HepG2 (cell line): ENCODE results near the gene SF3B6. TPM values are rescaled to one million over a fixed set of nuclear protein-coding genes. Genes with fewer than 3 reads are reported as not detected.

Experiments
- ELF1 ChIP-seq: sonication (generic); formaldehyde crosslinking; IDR thresholded peaks from 2 replicates; pipeline ENCODE4 v1.4.0; 2020; ENCODE audit warnings: missing genetic modification reagents
- FOXM1 ChIP-seq: sonication (generic); formaldehyde crosslinking; IDR thresholded peaks from 2 replicates; pipeline ENCODE4 v1.5.0; 2020; ENCODE audit warnings: missing genetic modification reagents
- GATA4 ChIP-seq: sonication (generic); IDR thresholded peaks from 2 replicates; pipeline ENCODE4 v1.6.1; 2016; ENCODE audit warnings: antibody characterized with exemption, low read depth, borderline replicate concordance
- IKZF4 ChIP-seq: sonication (generic); formaldehyde crosslinking; IDR thresholded peaks from 2 replicates; pipeline ENCODE4 v1.5.1; 2020; ENCODE audit warnings: borderline replicate concordance, mild to moderate bottlenecking, low read depth, missing genetic modification reagents; ENCODE audit errors: not compliant biosample characterization
- IRF2 ChIP-seq: IDR thresholded peaks from 2 replicates; pipeline ENCODE4 v1.6.1; 2018; ENCODE audit warnings: missing genetic modification reagents, missing compliant biosample characterization
- NFE2L2 ChIP-seq: fragments of 150-350 bp; IDR thresholded peaks from 2 replicates; pipeline ENCODE4 v1.6.1; 2014; ENCODE audit warnings: low read length
- RARA ChIP-seq: IDR thresholded peaks from 2 replicates; pipeline ENCODE4 v1.6.1; 2016; ENCODE audit warnings: missing genetic modification reagents, missing compliant biosample characterization
- TBX2 ChIP-seq: sonication (generic); formaldehyde crosslinking; IDR thresholded peaks from 2 replicates; pipeline ENCODE4 v1.5.0; 2020; ENCODE audit warnings: missing genetic modification reagents, mild to moderate bottlenecking, borderline replicate concordance
- TCF7 ChIP-seq: sonication (generic); IDR thresholded peaks from 2 replicates; pipeline ENCODE4 v1.6.1; 2016; ENCODE audit warnings: antibody characterized with exemption, low read depth
- TOPORS ChIP-seq: sonication (generic); formaldehyde crosslinking; IDR thresholded peaks from 2 replicates; pipeline ENCODE4 v1.8.0; 2023; ENCODE audit warnings: mild to moderate bottlenecking, missing genetic modification reagents
- ZNF253 ChIP-seq: sonication (generic); formaldehyde crosslinking; IDR thresholded peaks from 2 replicates; pipeline ENCODE4 v1.8.0; 2022; ENCODE audit warnings: mild to moderate bottlenecking, missing genetic modification reagents, borderline replicate concordance
- ZNF598 ChIP-seq: sonication (generic); formaldehyde crosslinking; IDR thresholded peaks from 2 replicates; pipeline ENCODE4 v1.5.1; 2020; ENCODE audit warnings: mild to moderate bottlenecking, missing genetic modification reagents, borderline replicate concordance
- ZNF724P ChIP-seq: sonication (generic); formaldehyde crosslinking; IDR thresholded peaks from 2 replicates; pipeline ENCODE4 v1.8.0; 2022; ENCODE audit warnings: missing genetic modification reagents, borderline replicate concordance
- ZNF773 ChIP-seq: sonication (generic); formaldehyde crosslinking; IDR thresholded peaks from 2 replicates; pipeline ENCODE4 v1.4.0; 2020; ENCODE audit warnings: missing genetic modification reagents, borderline replicate concordance
- polyA plus RNA-seq, 8 experiments: library from polyadenylated mRNA; depleted of rRNA in 3 of 8; stranded (reverse) in 7 of 8; unstranded in 1 of 8; fragments of >200 nt; fragmentation: Illumina TruSeq in 4 of 8; extraction: Trizol in 4 of 8; gene quantifications; 2 replicates each; pipeline versions ENCODE4 v1.2.1 to v1.2.3, GENCODE V29; 2011 to 2016; ENCODE audit warnings: low read depth in 4 of 8, missing spikeins in 1 of 8, mixed read lengths in 1 of 8; ENCODE audit not compliant: insufficient read depth in 1 of 8
- total RNA-seq, 5 experiments: library from RNA; depleted of rRNA; stranded (reverse); fragments of >200 nt; fragmentation: Illumina TruSeq; extraction: Trizol; gene quantifications; 2 replicates each; pipeline ENCODE4 v1.2.3, GENCODE V29; 2016; ENCODE audit warnings: low read depth in 1 of 5
- TF ChIP-seq, protein P1 (sequence below): sonication (generic); formaldehyde crosslinking; IDR thresholded peaks from 2 replicates; pipeline ENCODE4 v1.4.0; 2020; ENCODE audit warnings: missing genetic modification reagents
- TF ChIP-seq, protein P2 (sequence below): sonication (generic); formaldehyde crosslinking; IDR thresholded peaks from 2 replicates; pipeline ENCODE4 v1.8.0; 2022; ENCODE audit warnings: mild to moderate bottlenecking, missing genetic modification reagents; ENCODE audit not compliant: insufficient replicate concordance
- TF ChIP-seq, protein P3 (sequence below): sonication (generic); formaldehyde crosslinking; IDR thresholded peaks from 2 replicates; pipeline ENCODE4 v1.5.0; 2020; ENCODE audit warnings: missing genetic modification reagents
- TF ChIP-seq, protein P4 (sequence below): sonication (generic); formaldehyde crosslinking; IDR thresholded peaks from 2 replicates; pipeline ENCODE4 v1.5.1; 2020; ENCODE audit warnings: mild to moderate bottlenecking, missing genetic modification reagents
- TF ChIP-seq, protein P5 (sequence below): sonication (generic); formaldehyde crosslinking; IDR thresholded peaks from 2 replicates; pipeline ENCODE4 v1.4.0; 2020; ENCODE audit warnings: mild to moderate bottlenecking, low read depth, missing genetic modification reagents

The SF3B6 gene
- total and polyA plus RNA-seq, 2 of the 13 experiments (the other 11 are each of a cell fraction or from before 2014, with no cell fraction given): 177 to 182 TPM

DNA sequence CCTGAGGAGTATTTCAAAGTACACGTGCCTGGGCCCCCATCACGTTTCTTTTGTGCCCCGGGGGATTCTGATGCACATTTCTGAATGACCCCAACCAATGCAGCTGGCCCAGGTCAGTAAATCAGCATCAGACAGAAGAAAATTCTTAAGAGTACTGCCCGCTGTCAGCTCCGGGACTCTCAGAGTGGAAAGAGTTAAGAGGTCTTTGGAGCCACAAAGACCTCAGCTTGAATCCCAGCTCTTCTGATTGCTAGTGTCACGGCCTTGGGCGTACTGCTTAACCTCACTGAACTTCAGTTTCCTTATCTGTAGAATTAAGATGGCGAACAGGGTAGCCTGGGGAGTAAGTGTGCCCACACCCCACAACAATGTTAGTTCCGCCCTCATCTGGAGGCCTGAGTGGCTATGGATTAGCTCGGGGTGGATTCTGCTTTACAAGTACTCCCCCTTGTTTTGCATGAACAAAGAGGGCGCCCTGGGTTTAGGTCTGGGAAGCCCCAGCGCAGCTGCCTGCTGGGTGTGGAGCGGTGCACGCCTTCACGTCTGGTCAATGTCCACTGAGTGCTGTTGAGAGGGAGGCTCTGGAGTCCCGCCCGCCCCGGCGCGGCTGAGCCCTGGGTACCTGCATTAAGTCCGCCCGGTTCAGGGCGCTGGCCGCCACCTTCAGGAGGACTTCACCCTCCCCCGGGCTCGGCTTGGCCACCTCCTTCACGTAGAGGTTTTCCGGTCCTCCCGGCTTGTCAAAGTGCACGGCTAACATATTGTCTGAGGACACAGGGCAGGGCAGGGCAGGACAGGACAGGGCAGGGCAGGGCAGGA lies 7.7 kb upstream of the SF3B6 start (continued):
- TF ChIP-seq, protein P1, sequence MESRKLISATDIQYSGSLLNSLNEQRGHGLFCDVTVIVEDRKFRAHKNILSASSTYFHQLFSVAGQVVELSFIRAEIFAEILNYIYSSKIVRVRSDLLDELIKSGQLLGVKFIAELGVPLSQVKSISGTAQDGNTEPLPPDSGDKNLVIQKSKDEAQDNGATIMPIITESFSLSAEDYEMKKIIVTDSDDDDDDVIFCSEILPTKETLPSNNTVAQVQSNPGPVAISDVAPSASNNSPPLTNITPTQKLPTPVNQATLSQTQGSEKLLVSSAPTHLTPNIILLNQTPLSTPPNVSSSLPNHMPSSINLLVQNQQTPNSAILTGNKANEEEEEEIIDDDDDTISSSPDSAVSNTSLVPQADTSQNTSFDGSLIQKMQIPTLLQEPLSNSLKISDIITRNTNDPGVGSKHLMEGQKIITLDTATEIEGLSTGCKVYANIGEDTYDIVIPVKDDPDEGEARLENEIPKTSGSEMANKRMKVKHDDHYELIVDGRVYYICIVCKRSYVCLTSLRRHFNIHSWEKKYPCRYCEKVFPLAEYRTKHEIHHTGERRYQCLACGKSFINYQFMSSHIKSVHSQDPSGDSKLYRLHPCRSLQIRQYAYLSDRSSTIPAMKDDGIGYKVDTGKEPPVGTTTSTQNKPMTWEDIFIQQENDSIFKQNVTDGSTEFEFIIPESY (CRISPR knock-in tag): no peak; the same call in 1 of the 2 replicates
- TF ChIP-seq ELF1 (CRISPR knock-in tag) (peak; percentile 45; the same call in 1 of the 2 replicates), TOPORS (CRISPR knock-in tag) (no peak), IKZF4 (CRISPR knock-in tag) (peak; percentile 78), ZNF773 (CRISPR knock-in tag) (no peak; the same call in 1 of the 2 replicates), RARA (no peak; the same call in 1 of the 2 replicates), ZNF724P (peak; percentile 94), IRF2 (CRISPR knock-in tag) (peak; percentile 69; the same call in 1 of the 2 replicates), GATA4 (0 out of 2 replicates have a peak, but pooled peaks have one; percentile 7), NFE2L2 (no peak), ZNF598 (CRISPR knock-in tag) (peak; percentile 91), TBX2 (CRISPR knock-in tag) (peak; percentile 89), ZNF253 (CRISPR knock-in tag) (no peak), FOXM1 (CRISPR knock-in tag) (no peak), TCF7 (peak; percentile 37)
- TF ChIP-seq, protein P2, sequence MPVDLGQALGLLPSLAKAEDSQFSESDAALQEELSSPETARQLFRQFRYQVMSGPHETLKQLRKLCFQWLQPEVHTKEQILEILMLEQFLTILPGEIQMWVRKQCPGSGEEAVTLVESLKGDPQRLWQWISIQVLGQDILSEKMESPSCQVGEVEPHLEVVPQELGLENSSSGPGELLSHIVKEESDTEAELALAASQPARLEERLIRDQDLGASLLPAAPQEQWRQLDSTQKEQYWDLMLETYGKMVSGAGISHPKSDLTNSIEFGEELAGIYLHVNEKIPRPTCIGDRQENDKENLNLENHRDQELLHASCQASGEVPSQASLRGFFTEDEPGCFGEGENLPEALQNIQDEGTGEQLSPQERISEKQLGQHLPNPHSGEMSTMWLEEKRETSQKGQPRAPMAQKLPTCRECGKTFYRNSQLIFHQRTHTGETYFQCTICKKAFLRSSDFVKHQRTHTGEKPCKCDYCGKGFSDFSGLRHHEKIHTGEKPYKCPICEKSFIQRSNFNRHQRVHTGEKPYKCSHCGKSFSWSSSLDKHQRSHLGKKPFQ (CRISPR knock-in tag): no peak
- TF ChIP-seq, protein P3, sequence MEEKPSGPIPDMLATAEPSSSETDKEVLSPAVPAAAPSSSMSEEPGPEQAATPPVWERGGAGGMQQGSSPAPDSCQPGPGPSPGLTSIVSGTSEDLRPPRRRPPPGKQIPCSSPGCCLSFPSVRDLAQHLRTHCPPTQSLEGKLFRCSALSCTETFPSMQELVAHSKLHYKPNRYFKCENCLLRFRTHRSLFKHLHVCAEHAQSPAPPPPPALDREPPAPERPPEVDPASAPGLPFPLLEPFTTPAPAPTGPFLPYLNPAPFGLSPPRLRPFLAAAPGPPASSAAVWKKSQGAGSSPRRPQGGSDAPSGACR (CRISPR knock-in tag): no peak; the same call in none of the 2 replicates
- TF ChIP-seq, protein P4, sequence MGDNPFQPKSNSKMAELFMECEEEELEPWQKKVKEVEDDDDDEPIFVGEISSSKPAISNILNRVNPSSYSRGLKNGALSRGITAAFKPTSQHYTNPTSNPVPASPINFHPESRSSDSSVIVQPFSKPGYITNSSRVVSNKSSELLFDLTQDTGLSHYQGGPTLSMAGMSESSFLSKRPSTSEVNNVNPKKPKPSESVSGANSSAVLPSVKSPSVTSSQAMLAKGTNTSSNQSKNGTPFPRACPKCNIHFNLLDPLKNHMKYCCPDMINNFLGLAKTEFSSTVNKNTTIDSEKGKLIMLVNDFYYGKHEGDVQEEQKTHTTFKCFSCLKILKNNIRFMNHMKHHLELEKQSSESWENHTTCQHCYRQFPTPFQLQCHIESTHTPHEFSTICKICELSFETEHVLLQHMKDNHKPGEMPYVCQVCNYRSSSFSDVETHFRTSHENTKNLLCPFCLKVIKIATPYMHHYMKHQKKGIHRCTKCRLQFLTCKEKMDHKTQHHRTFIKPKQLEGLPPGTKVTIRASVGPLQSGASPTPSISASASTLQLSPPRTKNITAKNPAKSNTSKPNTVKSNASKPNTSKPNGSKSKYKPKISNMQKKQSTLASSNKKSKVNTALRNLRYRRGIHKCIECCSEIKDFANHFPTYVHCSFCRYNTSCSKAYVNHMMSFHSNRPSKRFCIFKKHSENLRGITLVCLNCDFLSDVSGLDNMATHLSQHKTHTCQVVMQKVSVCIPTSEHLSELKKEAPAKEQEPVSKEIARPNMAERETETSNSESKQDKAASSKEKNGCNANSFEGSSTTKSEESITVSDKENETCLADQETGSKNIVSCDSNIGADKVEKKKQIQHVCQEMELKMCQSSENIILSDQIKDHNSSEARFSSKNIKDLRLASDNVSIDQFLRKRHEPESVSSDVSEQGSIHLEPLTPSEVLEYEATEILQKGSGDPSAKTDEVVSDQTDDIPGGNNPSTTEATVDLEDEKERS (CRISPR knock-in tag): peak; percentile 94
- TF ChIP-seq, protein P5, sequence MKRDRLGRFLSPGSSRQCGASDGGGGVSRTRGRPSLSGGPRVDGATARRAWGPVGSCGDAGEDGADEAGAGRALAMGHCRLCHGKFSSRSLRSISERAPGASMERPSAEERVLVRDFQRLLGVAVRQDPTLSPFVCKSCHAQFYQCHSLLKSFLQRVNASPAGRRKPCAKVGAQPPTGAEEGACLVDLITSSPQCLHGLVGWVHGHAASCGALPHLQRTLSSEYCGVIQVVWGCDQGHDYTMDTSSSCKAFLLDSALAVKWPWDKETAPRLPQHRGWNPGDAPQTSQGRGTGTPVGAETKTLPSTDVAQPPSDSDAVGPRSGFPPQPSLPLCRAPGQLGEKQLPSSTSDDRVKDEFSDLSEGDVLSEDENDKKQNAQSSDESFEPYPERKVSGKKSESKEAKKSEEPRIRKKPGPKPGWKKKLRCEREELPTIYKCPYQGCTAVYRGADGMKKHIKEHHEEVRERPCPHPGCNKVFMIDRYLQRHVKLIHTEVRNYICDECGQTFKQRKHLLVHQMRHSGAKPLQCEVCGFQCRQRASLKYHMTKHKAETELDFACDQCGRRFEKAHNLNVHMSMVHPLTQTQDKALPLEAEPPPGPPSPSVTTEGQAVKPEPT (CRISPR knock-in tag): peak; percentile 67; the same call in 1 of the 2 replicates
